ENCODE results near the gene DDOST. TPM values are rescaled to one million over a fixed set of nuclear protein-coding genes. Genes with fewer than 3 reads are reported as not detected.

DDOST gene
- total and polyA plus RNA-seq, 2 experiments from 2014 or later = 151 to 270 TPM

DNA sequence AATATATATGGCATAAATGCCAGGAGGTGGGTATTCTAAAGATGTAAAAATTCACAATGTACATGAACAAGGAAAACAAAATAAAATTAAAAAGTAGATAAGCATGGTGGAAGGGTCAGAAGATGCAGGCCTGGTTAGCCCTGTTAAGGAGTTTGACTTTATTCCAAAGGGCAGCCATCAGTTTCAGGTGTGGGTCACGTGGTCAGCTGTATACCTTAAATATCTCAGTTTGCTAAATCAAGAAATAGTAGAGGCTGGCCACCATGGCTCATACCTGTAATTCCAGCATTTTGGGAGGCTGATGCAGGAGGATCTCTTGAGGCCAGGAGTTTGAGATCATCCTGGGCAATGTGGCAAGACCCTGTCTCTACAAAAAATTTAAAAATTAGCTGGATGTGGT, 36.5 kb downstream of the DDOST start:
- peak overlapping the region; percentile 60; the same call in 1 of the 2 replicates for H3K4me2 ChIP-seq
- peak overlapping the region; percentile 30; the same call in 1 of the 2 replicates for H3K4me3 ChIP-seq

More for the DNA sequence above, 36.5 kb downstream of the DDOST start:
- Mint-ChIP-seq H3K27me3 (ENCODE audit: insufficient read depth, low read depth, poor library complexity) (peaks cover 3% of the 10 kb centered on the region), H3K27ac (no peak overlapping the region; the same call in 1 of the 2 replicates), H3K4me1 (peaks cover 31% of the 10 kb centered on the region), H3K4me3 (no peak overlapping the region), H3K9me3 (peaks cover 37% of the 10 kb centered on the region), H3K36me3 (ENCODE audit: low read depth) (peaks cover 28% of the 10 kb centered on the region)
- peaks cover 13% of the 10 kb centered on the region; the same call in 1 of the 2 replicates for H3K36me3 ChIP-seq (ENCODE audit: insufficient read depth)
- no peak for DNase-seq (ENCODE audit: low spot score)
- no peaks in the 10 kb centered on the region for H3K27me3 ChIP-seq (ENCODE audit: insufficient read depth)
- H3F3A ChIP-seq (replicated peaks; ENCODE audit: low read depth) = peaks cover 9% of the 10 kb centered on the region; the same call in 1 of the 2 replicates
- no peak overlapping the region for H2AFZ ChIP-seq
- no peak for ATAC-seq
- no peaks in the 10 kb centered on the region for H4K20me1 ChIP-seq (replicated peaks; ENCODE audit: insufficient read depth)
- TF ChIP-seq JUNB (IDR thresholded peaks at IDR 0.05; ENCODE audit: unreplicated experiment) (no peak), STAT1 (IDR thresholded peaks at IDR 0.05; ENCODE audit: unreplicated experiment) (no peak), EZH2 (IDR thresholded peaks at IDR 0.05; ENCODE audit: low read depth, unreplicated experiment) (no peak)
- TF ChIP-seq, protein P1, sequence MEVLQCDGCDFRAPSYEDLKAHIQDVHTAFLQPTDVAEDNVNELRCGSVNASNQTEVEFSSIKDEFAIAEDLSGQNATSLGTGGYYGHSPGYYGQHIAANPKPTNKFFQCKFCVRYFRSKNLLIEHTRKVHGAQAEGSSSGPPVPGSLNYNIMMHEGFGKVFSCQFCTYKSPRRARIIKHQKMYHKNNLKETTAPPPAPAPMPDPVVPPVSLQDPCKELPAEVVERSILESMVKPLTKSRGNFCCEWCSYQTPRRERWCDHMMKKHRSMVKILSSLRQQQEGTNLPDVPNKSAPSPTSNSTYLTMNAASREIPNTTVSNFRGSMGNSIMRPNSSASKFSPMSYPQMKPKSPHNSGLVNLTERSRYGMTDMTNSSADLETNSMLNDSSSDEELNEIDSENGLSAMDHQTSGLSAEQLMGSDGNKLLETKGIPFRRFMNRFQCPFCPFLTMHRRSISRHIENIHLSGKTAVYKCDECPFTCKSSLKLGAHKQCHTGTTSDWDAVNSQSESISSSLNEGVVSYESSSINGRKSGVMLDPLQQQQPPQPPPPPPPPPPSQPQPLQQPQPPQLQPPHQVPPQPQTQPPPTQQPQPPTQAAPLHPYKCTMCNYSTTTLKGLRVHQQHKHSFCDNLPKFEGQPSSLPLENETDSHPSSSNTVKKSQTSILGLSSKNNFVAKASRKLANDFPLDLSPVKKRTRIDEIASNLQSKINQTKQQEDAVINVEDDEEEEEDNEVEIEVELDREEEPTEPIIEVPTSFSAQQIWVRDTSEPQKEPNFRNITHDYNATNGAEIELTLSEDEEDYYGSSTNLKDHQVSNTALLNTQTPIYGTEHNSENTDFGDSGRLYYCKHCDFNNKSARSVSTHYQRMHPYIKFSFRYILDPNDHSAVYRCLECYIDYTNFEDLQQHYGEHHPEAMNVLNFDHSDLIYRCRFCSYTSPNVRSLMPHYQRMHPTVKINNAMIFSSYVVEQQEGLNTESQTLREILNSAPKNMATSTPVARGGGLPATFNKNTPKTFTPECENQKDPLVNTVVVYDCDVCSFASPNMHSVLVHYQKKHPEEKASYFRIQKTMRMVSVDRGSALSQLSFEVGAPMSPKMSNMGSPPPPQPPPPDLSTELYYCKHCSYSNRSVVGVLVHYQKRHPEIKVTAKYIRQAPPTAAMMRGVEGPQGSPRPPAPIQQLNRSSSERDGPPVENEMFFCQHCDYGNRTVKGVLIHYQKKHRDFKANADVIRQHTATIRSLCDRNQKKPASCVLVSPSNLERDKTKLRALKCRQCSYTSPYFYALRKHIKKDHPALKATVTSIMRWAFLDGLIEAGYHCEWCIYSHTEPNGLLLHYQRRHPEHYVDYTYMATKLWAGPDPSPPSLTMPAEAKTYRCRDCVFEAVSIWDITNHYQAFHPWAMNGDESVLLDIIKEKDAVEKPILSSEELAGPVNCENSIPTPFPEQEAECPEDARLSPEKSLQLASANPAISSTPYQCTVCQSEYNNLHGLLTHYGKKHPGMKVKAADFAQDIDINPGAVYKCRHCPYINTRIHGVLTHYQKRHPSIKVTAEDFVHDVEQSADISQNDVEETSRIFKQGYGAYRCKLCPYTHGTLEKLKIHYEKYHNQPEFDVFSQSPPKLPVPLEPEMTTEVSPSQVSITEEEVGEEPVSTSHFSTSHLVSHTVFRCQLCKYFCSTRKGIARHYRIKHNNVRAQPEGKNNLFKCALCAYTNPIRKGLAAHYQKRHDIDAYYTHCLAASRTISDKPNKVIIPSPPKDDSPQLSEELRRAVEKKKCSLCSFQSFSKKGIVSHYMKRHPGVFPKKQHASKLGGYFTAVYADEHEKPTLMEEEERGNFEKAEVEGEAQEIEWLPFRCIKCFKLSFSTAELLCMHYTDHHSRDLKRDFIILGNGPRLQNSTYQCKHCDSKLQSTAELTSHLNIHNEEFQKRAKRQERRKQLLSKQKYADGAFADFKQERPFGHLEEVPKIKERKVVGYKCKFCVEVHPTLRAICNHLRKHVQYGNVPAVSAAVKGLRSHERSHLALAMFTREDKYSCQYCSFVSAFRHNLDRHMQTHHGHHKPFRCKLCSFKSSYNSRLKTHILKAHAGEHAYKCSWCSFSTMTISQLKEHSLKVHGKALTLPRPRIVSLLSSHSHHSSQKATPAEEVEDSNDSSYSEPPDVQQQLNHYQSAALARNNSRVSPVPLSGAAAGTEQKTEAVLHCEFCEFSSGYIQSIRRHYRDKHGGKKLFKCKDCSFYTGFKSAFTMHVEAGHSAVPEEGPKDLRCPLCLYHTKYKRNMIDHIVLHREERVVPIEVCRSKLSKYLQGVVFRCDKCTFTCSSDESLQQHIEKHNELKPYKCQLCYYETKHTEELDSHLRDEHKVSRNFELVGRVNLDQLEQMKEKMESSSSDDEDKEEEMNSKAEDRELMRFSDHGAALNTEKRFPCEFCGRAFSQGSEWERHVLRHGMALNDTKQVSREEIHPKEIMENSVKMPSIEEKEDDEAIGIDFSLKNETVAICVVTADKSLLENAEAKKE (CRISPR knock-in tag; IDR thresholded peaks at IDR 0.05) = no peak
- H3K4me1 ChIP-seq (ENCODE audit: insufficient read depth) = peaks cover 30% of the 10 kb centered on the region
- no peaks in the 10 kb centered on the region for H3K79me2 ChIP-seq (replicated peaks; ENCODE audit: insufficient read depth)
- H3K9me2 ChIP-seq (ENCODE audit: insufficient read depth) = 0 out of 2 replicates have a peak, but pooled peaks cover 6% of the 10 kb centered on the region
- H3K27ac ChIP-seq (ENCODE audit: low read depth) = peak overlapping the region; percentile 92

Measured in GM23338 (cell line).